WERI-Rb-1 (cell line): Measurements from ENCODE around the gene RASSF7.

Source experiments
- DNase-seq: peaks from one replicate; pipeline ENCODE4 v3.0.0-alpha.2; 2020
- H3K27ac ChIP-seq: fragments of 250-450 bp; sonication (Bioruptor Pico); 2 replicates; pipeline ENCODE4 v1.5.1; 2020; ENCODE audit warnings: mild to moderate bottlenecking, moderate library complexity
- H3K27me3 ChIP-seq: fragments of 250-450 bp; sonication (Bioruptor Pico); 2 replicates; pipeline ENCODE4 v1.5.1; 2021; ENCODE audit warnings: mild to moderate bottlenecking, low read depth, moderate library complexity; ENCODE audit not compliant: insufficient read depth, severe bottlenecking
- H3K36me3 ChIP-seq: fragments of 250-450 bp; sonication (Bioruptor Pico); 2 replicates; pipeline ENCODE4 v1.5.1; 2020; ENCODE audit warnings: mild to moderate bottlenecking, moderate library complexity
- H3K4me3 ChIP-seq: 2 replicates; pipeline ENCODE4 v1.5.1; 2011; ENCODE audit warnings: low read depth, mild to moderate bottlenecking, control low read depth, low read length
- H3K9me3 ChIP-seq: fragments of 250-450 bp; sonication (Bioruptor Pico); 2 replicates; pipeline ENCODE4 v1.5.1; 2021; ENCODE audit warnings: mild to moderate bottlenecking, moderate library complexity; ENCODE audit not compliant: severe bottlenecking
- CTCF ChIP-seq: IDR thresholded peaks from 2 replicates; pipeline ENCODE4 v1.5.1; 2011; ENCODE audit warnings: low read depth, mild to moderate bottlenecking, control low read depth, inconsistent platforms, low read length

RASSF7 gene

GRCh38 chr11:528815-529727 is 31.7 kb upstream of the RASSF7 start:
- no peak for TF ChIP-seq CTCF
- DNase-seq = no peak
- no peaks in the 10 kb centered on the region for H3K27me3 ChIP-seq
- H3K4me3 ChIP-seq = no peak overlapping the region
- no peak overlapping the region; the same call in none of the 2 replicates for H3K27ac ChIP-seq
- peaks cover 29% of the 10 kb centered on the region for H3K36me3 ChIP-seq
- H3K9me3 ChIP-seq = no peaks in the 10 kb centered on the region

DNA sequence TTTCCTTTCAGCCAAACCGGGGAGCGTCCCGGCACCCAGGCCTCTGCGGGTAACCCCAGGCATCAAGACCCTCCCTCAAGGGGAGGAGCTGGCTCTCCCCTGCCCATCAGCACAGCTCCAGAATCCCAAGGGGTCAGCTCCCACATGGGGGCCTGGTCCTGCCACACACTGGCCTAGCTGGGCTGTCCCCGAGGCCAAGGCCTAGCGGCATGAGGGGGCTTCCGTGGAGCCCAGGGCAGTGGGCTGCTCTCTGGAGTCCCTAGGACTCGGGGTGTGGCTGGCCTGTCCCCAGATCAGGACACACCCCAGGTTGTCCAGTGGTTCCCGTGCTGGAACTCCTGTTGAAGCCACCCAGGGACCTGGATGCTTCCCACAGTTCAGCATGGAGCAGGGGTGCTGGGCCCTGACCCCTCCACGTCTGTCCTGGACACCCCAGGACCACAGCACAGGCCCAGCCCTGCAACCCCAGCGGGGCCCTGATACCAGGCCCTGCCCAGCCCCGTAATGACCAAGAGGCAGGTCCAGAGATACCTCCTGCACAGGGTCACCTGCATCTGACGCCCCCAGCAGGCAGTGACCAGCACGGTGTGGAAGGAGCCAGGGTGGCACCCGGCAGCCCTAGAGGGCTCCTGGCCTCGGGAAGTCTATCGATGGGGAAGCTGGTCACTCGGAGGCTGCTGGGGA is 30.9 kb upstream of the RASSF7 start:
- no peaks in the 10 kb centered on the region for H3K9me3 ChIP-seq
- H3K4me3 ChIP-seq = no peak overlapping the region
- peaks cover 32% of the 10 kb centered on the region for H3K36me3 ChIP-seq
- H3K27me3 ChIP-seq = no peaks in the 10 kb centered on the region
- no peak for DNase-seq
- TF ChIP-seq CTCF = no peak
- H3K27ac ChIP-seq = no peak overlapping the region; the same call in 1 of the 2 replicates

DNA sequence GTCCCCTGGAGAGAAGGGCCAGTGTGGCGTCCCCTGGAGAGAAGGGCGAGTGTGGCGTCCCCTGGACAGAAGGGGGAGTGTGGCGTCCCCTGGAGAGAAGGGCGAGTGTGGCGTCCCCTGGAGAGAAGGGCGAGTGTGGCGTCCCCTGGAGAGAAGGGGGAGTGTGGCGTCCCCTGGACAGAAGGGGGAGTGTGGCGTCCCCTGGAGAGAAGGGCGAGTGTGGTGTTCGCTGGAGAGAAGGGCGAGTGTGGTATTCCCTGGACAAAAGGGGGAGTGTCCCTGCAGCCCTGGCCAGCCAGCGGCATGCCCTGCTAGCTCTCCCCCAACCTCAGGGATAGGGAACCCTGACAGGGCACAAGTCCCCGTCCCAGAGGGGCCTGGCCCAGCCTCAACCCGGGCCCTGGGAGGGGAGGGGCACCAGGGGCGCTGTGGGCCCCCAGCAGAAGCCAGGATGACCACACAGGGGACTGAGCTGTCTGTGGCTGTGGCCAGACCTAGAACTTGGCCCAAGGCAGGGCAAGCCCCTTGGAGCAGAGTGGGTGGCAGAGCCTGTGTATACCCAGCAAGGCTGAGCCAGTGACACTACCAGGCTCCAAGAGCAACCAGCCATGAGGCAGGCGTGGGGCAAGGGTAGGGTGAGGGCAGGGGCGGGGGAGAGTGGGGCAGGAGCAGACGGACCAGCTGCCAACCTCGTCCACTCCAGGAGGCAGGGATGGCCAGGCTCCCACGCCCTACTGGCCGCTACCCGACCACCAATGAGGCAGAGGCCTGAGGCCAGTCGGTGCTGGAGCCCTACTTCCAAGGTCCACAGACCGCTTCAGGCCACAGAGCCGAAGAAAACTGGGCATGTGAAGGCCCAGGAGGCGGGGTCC is 29.6 kb upstream of the RASSF7 start:
- Histone ChIP-seq H3K36me3 (peaks cover 32% of the 10 kb centered on the region), H3K4me3 (no peak overlapping the region)

GRCh38 chr11:531919-532526 is 28.7 kb upstream of the RASSF7 start:
- no peak for DNase-seq
- Histone ChIP-seq H3K4me3 (no peak overlapping the region), H3K27ac (no peak overlapping the region), H3K36me3 (peaks cover 32% of the 10 kb centered on the region), H3K9me3 (peaks cover under 1% of the 10 kb centered on the region), H3K27me3 (no peaks in the 10 kb centered on the region)
- no peak for TF ChIP-seq CTCF

More for the DNA sequence above, 29.6 kb upstream of the RASSF7 start:
- no peaks in the 10 kb centered on the region for H3K27me3 ChIP-seq
- H3K9me3 ChIP-seq = no peaks in the 10 kb centered on the region
- TF ChIP-seq CTCF = no peak
- H3K27ac ChIP-seq = no peak overlapping the region
- no peak for DNase-seq

DNA sequence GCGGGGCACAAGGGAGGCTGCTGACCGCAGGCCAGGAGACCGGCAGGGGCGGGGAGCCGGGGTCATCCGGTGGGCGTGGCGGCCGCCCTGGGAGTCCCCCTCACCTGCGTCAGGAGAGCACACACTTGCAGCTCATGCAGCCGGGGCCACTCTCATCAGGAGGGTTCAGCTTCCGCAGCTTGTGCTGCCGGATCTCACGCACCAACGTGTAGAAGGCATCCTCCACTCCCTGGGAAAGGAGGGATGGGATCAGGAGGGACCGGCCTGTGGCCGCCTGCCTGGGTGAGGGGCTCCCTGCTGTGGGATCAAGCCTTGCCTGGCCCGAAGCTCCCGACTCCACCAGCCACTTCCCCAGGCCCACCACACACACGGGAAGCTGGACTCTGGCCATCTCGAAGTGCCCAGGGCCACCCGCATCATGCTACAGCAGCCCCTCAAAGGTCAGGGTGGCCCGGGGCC is 28.2 kb upstream of the RASSF7 start:
- no peak for DNase-seq
- H3K4me3 ChIP-seq = no peak overlapping the region
- peaks cover 2% of the 10 kb centered on the region for H3K9me3 ChIP-seq
- TF ChIP-seq CTCF = no peak
- H3K36me3 ChIP-seq = peaks cover 32% of the 10 kb centered on the region
- no peak overlapping the region for H3K27ac ChIP-seq
- no peaks in the 10 kb centered on the region for H3K27me3 ChIP-seq
